ENCODE data around the gene NECAB2. TPM values are rescaled to one million over a fixed set of nuclear protein-coding genes. Genes with fewer than 3 reads are reported as not detected.

NECAB2 gene
- total RNA-seq, 1 donor from 2014 or later: 0.32 TPM

- peaks cover 25% of the 10 kb centered on the region for H3K9me3 Mint-ChIP-seq (ENCODE audit: unreplicated experiment)
- Histone ChIP-seq H3K4me1 (ENCODE audit: insufficient read depth, low read length) (peaks cover 2% of the 10 kb centered on the region), H3K4me3 (ENCODE audit: insufficient read depth, low read depth, low read length) (no peak overlapping the region), H3K9me3 (ENCODE audit: insufficient read depth, low read depth, low read length) (peaks cover 12% of the 10 kb centered on the region), H4K20me1 (ENCODE audit: insufficient read depth, low read length) (no peaks in the 10 kb centered on the region), H3K27me3 (ENCODE audit: insufficient read depth, low read length) (no peaks in the 10 kb centered on the region), H3K9ac (ENCODE audit: low read length) (no peak overlapping the region), H3K36me3 (ENCODE audit: insufficient read depth, low read length) (no peaks in the 10 kb centered on the region), H2AFZ (ENCODE audit: low read depth, low read length) (no peak overlapping the region), H3K79me2 (ENCODE audit: insufficient read depth, low read length) (no peaks in the 10 kb centered on the region), H3K4me2 (ENCODE audit: low read length) (no peak overlapping the region), H3K27ac (ENCODE audit: low read depth, low read length) (no peak overlapping the region)
- DNase-seq (ENCODE audit: low read depth) (no peak), FAIRE-seq (no peak)
- H3K4me3 Mint-ChIP-seq (ENCODE audit: unreplicated experiment): no peak overlapping the region
- peaks cover 38% of the 10 kb centered on the region for H3K27me3 Mint-ChIP-seq (ENCODE audit: low read depth, unreplicated experiment)
- TF ChIP-seq EZH2 (IDR thresholded peaks at IDR 0.05; ENCODE audit: insufficient read depth, low read length) (no peak), CTCF (IDR thresholded peaks at IDR 0.05; ENCODE audit: insufficient read depth, low read depth, low read length) (no peak)
- no peaks in the 10 kb centered on the region for H3K4me1 Mint-ChIP-seq (ENCODE audit: low read depth, unreplicated experiment)
- H3K36me3 Mint-ChIP-seq (ENCODE audit: low read depth, unreplicated experiment): peaks cover 4% of the 10 kb centered on the region
- no peak overlapping the region for H3K27ac Mint-ChIP-seq (ENCODE audit: unreplicated experiment)
Observed at GRCh38 chr16:84018710-84019109, 50.7 kb downstream of the NECAB2 start.

- DNase-seq (ENCODE audit: low read depth): no peak
- H3K27me3 ChIP-seq (ENCODE audit: insufficient read depth, low read length): no peaks in the 10 kb centered on the region
- no peak for FAIRE-seq
Observed at GRCh38 chr16:84020353-84020752, 52.3 kb downstream of the NECAB2 start.

More at GRCh38 chr16:84020353-84020752, 52.3 kb downstream of the NECAB2 start:
- Histone ChIP-seq H3K79me2 (ENCODE audit: insufficient read depth, low read length) (no peaks in the 10 kb centered on the region), H3K4me3 (ENCODE audit: insufficient read depth, low read depth, low read length) (no peak overlapping the region), H3K27ac (ENCODE audit: low read depth, low read length) (no peak overlapping the region), H2AFZ (ENCODE audit: low read depth, low read length) (no peak overlapping the region), H3K4me2 (ENCODE audit: low read length) (no peak overlapping the region), H3K9me3 (ENCODE audit: insufficient read depth, low read depth, low read length) (peaks cover 12% of the 10 kb centered on the region), H3K9ac (ENCODE audit: low read length) (no peak overlapping the region), H3K36me3 (ENCODE audit: insufficient read depth, low read length) (no peaks in the 10 kb centered on the region), H3K4me1 (ENCODE audit: insufficient read depth, low read length) (peaks cover 8% of the 10 kb centered on the region), H4K20me1 (ENCODE audit: insufficient read depth, low read length) (no peaks in the 10 kb centered on the region)
- TF ChIP-seq EZH2 (IDR thresholded peaks at IDR 0.05; ENCODE audit: insufficient read depth, low read length) (no peak), CTCF (IDR thresholded peaks at IDR 0.05; ENCODE audit: insufficient read depth, low read depth, low read length) (no peak)
- no peak overlapping the region for H3K27ac Mint-ChIP-seq (ENCODE audit: unreplicated experiment)
- peaks cover 2% of the 10 kb centered on the region for H3K4me1 Mint-ChIP-seq (ENCODE audit: low read depth, unreplicated experiment)
- H3K9me3 Mint-ChIP-seq (ENCODE audit: unreplicated experiment): peaks cover 26% of the 10 kb centered on the region
- peaks cover 30% of the 10 kb centered on the region for H3K27me3 Mint-ChIP-seq (ENCODE audit: low read depth, unreplicated experiment)
- no peak overlapping the region for H3K4me3 Mint-ChIP-seq (ENCODE audit: unreplicated experiment)
- H3K36me3 Mint-ChIP-seq (ENCODE audit: low read depth, unreplicated experiment): peaks cover 4% of the 10 kb centered on the region
